Fibroblast of mammary gland (primary cell): ENCODE measurements around the gene RNU5D-1.

Experiments used
- DNase-seq: peaks from one replicate; pipeline ENCODE4 v3.0.0-alpha.2; 2010; ENCODE audit warnings: low read depth
- H3K4me3 ChIP-seq: 2 replicates; pipeline ENCODE4 v1.5.1; 2011; ENCODE audit warnings: low read depth, mild to moderate bottlenecking, low read length, moderate library complexity; ENCODE audit not compliant: control insufficient read depth
- CTCF ChIP-seq: conservative IDR thresholded peaks from 2 replicates; pipeline ENCODE4 v1.5.1; 2011; ENCODE audit warnings: low read depth, low read length, inconsistent platforms; ENCODE audit not compliant: control insufficient read depth, insufficient read depth

The RNU5D-1 gene

DNA sequence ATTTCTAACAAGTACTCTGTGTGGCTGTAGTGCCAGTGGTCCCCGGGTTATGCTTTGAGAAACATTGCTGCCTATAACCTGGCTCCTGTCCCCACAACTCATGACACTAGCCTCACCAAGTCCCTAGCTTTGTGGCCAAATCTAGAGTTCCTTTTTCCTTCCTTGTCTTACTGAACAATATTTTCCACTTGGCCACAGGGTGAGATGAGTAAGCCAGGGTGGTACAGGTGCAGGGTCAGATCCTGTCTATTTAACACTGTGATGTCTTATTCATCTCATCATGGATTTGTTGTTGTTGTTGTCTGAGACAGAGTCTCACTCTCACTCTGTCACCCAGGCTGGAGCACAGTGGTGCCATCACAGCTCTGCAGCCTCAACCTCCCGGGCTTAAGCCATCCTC is 37.8 kb downstream of the RNU5D-1 start:
- no peak for TF ChIP-seq CTCF
- no peak for DNase-seq
- H3K4me3 ChIP-seq = no peak overlapping the region

DNA sequence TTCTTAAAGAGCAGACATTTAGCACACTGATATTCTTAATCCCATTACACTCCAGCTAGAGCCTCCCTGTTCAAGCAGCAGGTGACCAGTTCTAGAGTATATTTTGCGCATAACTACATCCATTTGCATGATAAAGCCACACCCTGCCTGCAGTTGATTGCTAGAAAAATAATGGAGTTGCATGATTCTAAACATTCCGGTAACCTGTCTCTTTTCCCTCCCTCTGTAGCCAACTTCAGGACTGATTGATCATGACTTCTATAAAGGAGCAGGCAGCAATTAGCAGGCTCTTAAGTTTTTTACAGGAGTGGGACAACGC is 41.6 kb downstream of the RNU5D-1 start:
- H3K4me3 ChIP-seq = no peak overlapping the region
- no peak for DNase-seq
- TF ChIP-seq CTCF = no peak

DNA sequence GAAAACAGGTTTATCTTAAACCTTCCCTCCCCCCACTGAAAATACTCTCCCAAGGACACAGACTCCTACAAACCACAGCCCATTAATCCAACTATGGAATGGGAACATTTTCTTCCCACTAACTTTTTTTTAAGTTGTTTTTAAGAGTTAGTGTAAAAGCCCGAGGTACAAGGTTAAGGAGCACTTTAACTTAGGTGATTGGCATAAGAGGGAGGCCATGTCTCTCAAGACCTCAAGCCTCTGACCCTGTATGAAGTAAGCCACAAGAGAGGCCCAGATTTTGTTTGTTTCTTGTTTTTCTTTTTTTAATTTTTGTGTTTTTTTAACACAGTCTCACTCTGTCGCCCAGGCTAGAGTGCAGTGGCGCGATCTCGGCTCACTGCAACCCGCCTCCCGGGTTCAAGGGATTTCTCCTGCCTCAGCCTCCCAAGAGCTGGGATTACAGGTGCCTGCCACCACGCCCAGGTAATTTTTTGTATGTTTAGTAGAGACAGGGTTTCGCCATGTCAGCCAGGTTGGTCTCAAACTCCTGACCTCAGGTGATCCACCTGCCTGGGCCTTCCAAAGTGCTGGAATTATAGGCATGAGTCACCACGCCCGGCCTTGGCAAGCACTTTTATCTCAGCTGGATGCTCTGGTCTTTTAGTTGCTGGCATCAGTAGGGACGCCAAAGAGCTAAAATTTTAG is 42.1 kb downstream of the RNU5D-1 start:
- TF ChIP-seq CTCF = no peak
- no peak for DNase-seq
- no peak overlapping the region for H3K4me3 ChIP-seq

- H3K4me3 ChIP-seq = no peak overlapping the region
- no peak for DNase-seq
- TF ChIP-seq CTCF = no peak
Observed at GRCh38 chr1:44685881-44686280, 45.1 kb downstream of the RNU5D-1 start.

DNA sequence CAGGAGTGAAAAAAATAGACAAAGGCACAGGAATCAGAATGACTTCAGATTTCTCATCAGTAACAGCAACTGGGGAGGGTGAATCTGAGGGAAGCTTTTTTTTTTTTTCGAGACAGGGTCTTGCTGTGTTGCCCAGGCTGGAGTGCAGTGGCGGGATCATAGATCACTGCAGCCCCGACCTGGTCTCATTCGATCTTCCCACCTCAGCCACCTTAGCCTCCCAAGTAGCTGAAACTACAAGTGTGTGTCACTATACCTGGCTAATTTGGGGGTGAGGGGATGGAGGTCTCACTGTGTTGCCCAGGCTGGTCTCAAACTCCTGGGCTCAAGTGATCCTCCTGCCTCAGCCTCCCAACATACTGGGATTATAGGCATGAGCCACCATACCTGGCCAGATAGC is 45.8 kb downstream of the RNU5D-1 start:
- no peak for TF ChIP-seq CTCF
- H3K4me3 ChIP-seq = no peak overlapping the region
- DNase-seq = no peak

DNA sequence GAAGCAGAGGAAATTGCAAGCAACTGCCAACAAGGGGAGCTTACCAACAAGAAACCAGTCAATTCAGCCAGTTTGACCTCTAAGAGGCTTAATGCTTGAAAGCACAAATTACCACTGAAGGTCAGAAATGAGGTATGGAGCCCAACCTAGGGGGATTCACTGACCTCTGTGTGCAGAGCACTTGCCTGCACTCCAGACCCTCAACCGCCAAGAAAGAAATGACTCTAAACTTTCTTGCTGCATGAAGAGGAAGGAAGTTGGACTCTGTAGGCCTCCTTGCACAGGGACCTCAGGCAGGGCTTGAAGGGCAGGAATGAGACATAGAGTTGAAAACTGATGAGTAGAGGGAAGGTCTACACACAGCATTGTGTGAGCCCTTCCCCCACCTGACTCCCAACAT is 46.4 kb downstream of the RNU5D-1 start:
- no peak overlapping the region for H3K4me3 ChIP-seq
- no peak for DNase-seq
- no peak for TF ChIP-seq CTCF

- DNase-seq = no peak
- TF ChIP-seq CTCF = no peak
- H3K4me3 ChIP-seq = no peak overlapping the region
Observed at GRCh38 chr1:44682883-44683265, 48.1 kb downstream of the RNU5D-1 start.
